GM19328 (cell line): Measurements from ENCODE around the gene AOAH.
"Not testable (repeated sequence)": the region's sequence is repeated elsewhere in the genome, so short reads cannot be mapped to it uniquely, and the experiment has no call there.

Experiments used
- ATAC-seq: cut with Tn5 transposase; IDR thresholded peaks from one replicate; pipeline ENCODE4 v1.9.1; 2021; ENCODE audit warnings: mild to moderate bottlenecking, moderate library complexity; ENCODE audit not compliant: unreplicated experiment

Gene AOAH

GRCh38 chr7:36475011-36475342, 249.3 kb downstream of the AOAH start:
- ATAC-seq, result no peak

- no peak for ATAC-seq
Measured at GRCh38 chr7:36474283-36475010, 249.8 kb downstream of the AOAH start.

GRCh38 chr7:36473454-36474282, 250.6 kb downstream of the AOAH start:
- no peak for ATAC-seq

- ATAC-seq, result no peak
Measured at GRCh38 chr7:36472141-36472729, 252.1 kb downstream of the AOAH start.

- ATAC-seq, result no peak
Measured at GRCh38 chr7:36469236-36469635, 255.1 kb downstream of the AOAH start.

GRCh38 chr7:36468370-36469101, 255.8 kb downstream of the AOAH start:
- no peak for ATAC-seq

- not testable (repeated sequence) for ATAC-seq
Measured at GRCh38 chr7:36466001-36466400, 258.3 kb downstream of the AOAH start.

- ATAC-seq, result no peak
Measured at GRCh38 chr7:36464271-36464670, 260.0 kb downstream of the AOAH start.
